AG10803 (cell line): ENCODE measurements around the gene LTBP3.

ENCODE experiments used
- DNase-seq: peaks from one replicate; pipeline ENCODE4 v3.0.0; 2010; ENCODE audit warnings: low read depth
- H3K4me3 ChIP-seq: 2 replicates; pipeline ENCODE4 v1.5.1; 2011; ENCODE audit warnings: mild to moderate bottlenecking, low read length, control low read depth
- TF ChIP-seq, protein P1 (sequence below): conservative IDR thresholded peaks from 2 replicates; pipeline ENCODE4 v1.5.1; 2011; ENCODE audit warnings: mild to moderate bottlenecking, low read length, control low read depth, inconsistent platforms

The LTBP3 gene

DNA sequence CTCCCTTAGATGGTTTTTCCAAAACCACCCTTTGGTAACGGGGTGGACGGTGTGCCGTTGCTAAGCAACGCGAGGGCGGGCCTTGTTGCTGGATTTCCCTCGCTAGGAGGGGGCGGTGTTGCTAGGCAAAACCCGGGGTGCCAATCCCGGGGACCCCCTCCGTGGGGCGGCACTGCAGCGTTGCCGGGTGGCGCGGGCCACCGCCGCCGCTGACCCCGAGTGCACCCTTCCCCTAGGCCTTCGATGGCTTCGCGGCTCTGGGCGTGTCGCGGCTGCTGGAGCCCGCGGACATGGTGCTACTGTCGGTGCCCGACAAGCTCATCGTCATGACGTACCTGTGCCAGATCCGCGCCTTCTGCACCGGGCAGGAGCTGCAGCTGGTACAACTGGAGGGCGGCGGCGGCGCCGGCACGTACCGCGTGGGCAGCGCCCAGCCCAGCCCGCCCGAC, 26.6 kb upstream of the LTBP3 start:
- H3K4me3 ChIP-seq, result no peak overlapping the region
- TF ChIP-seq, protein P1, sequence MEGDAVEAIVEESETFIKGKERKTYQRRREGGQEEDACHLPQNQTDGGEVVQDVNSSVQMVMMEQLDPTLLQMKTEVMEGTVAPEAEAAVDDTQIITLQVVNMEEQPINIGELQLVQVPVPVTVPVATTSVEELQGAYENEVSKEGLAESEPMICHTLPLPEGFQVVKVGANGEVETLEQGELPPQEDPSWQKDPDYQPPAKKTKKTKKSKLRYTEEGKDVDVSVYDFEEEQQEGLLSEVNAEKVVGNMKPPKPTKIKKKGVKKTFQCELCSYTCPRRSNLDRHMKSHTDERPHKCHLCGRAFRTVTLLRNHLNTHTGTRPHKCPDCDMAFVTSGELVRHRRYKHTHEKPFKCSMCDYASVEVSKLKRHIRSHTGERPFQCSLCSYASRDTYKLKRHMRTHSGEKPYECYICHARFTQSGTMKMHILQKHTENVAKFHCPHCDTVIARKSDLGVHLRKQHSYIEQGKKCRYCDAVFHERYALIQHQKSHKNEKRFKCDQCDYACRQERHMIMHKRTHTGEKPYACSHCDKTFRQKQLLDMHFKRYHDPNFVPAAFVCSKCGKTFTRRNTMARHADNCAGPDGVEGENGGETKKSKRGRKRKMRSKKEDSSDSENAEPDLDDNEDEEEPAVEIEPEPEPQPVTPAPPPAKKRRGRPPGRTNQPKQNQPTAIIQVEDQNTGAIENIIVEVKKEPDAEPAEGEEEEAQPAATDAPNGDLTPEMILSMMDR, result no peak
- no peak for DNase-seq

DNA sequence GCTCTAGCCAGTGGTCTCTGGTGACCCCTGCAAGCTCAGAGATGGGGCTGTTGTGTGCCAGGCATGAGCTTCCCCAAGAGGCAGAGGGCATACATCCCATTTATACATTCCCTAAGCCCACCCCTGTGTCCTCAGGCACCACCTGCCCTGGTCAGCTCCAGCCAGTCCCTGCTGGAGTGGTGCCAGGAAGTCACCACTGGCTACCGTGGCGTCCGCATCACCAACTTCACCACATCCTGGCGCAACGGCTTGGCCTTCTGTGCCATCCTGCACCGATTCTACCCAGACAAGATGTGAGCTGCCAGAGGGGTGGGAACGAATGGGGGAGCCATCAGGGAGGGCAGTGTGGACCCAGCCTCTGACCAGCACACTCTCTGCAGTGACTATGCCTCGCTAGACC, 25.9 kb upstream of the LTBP3 start:
- no peak for DNase-seq
- no peak overlapping the region for H3K4me3 ChIP-seq
- TF ChIP-seq, protein P1, result no peak

DNA sequence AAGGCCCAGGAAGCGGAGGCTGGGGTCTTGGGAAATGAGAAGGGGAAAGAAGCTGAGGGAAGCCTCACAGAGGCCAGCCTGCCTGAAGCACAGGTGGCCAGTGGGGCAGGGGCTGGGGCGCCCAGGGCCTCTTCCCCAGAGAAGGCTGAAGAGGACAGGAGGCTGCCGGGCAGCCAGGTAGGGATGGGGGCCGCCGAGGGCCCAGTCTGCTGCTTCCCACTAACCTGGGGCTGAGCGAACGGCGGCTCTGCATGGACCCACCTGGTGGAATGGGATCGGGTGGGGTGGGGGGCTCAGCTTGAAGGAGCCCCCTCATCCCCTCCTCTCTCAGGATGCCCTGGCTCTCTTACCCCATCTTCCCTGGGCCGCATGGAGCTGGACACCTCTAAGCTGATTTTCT, 25.4 kb upstream of the LTBP3 start:
- TF ChIP-seq, protein P1, result no peak
- no peak overlapping the region for H3K4me3 ChIP-seq
- no peak for DNase-seq

DNA sequence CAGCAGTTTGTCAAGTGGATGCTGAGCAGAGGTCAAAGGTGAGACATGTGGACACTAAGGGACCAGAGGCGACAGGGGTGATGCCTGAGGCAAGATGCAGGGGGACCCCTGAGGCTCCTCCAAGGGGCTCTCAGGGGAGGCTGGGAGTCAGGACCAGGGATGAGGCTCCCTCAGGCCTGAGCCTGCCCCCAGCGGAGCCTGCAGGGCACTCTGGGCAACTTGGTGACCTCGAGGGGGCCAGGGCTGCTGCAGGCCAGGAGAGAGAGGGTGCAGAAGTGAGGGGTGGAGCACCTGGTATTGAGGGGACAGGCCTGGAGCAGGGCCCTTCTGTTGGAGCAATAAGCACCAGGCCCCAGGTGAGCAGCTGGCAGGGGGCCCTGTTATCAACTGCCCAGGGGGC, 23.8 kb upstream of the LTBP3 start:
- TF ChIP-seq, protein P1, result no peak
- H3K4me3 ChIP-seq, result no peak overlapping the region
- DNase-seq, result no peak

DNA sequence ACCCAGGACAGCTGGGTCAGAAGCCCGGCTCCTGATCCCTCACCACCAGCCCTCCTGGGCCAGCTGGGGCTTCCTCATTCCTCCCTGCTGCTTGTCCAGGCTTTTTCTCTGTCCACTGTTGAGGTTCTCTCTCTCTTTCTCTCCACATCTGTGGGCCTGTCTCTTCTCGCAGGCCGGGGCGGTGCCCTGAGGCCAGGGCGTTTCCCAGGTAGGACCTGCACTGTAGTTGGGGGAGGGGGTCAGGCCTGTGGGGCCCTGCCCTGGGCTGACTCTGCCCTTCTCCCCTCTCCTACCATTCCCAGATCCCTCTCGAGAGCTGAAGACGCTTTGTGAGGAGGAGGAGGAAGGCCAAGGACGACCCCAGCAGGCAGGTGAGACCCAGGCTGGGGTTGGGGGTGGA, 22.6 kb upstream of the LTBP3 start:
- TF ChIP-seq, protein P1, result no peak
- no peak overlapping the region for H3K4me3 ChIP-seq
- no peak for DNase-seq

DNA sequence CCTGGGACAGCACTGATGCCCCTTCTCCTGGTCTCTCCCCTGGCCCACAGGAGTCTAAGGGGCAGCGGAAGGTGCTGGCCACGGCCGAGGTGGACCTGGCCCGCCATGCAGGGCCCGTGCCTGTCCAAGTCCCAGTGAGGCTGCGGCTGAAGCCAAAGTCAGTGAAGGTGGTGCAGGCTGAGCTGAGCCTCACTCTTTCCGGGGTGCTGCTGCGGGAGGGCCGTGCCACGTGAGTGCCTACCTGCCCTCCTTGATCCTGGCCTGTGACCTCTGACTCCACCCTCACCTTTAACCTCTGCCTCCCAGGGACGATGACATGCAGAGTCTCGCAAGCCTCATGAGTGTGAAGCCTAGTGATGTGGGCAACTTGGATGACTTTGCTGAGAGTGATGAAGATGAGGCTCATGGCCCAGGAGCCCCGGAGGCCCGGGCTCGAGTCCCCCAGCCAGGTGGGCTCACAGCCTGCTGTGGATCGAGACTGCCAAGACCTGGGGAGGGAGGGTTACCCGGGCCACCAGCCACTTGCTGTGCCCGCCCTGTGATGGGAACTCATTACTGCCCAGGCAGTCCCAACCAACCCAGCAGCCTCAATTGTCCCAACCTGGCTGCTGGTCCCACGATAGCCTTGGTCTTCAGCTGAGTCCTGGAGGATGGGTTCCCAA, 22.0 kb upstream of the LTBP3 start:
- TF ChIP-seq, protein P1, result no peak
- DNase-seq, result no peak
- no peak overlapping the region for H3K4me3 ChIP-seq

DNA sequence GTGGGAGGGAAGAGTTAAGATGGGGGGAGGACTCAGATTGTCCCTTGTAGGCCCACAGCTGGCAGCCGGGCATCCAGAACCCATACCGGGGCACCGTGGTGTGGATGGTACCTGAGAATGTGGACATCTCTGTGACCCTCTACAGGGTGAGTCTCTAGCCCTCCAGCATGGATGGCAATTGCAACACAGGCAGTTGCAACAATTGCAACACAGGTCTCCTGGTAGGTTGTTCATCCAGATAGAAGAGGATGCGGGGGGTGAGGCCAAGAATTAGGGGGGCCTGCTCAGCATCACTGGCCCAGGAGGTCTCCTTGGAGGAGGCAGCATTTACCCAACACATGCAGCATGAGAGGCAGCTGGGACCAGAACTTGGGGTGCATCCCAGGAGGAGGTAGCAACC, 21.1 kb upstream of the LTBP3 start:
- TF ChIP-seq, protein P1, result no peak
- DNase-seq, result no peak
- H3K4me3 ChIP-seq, result no peak overlapping the region
